Karpas-422 (cell line): Measurements from ENCODE around the gene PRXL2C. TPM values are rescaled to one million over a fixed set of nuclear protein-coding genes. Genes with fewer than 3 reads are reported as not detected.
"Not testable (repeated sequence)": the region's sequence is repeated elsewhere in the genome, so short reads cannot be mapped to it uniquely, and the experiment has no call there.

ENCODE experiments used
- DNase-seq: peaks from one replicate; pipeline ENCODE4 v3.0.0-alpha.2; 2015
- H2AFZ ChIP-seq: fragments of 200-600 bp; sonication (generic); 2 replicates; pipeline ENCODE4 v1.6.1; 2014; ENCODE audit warnings: antibody characterized with exemption, low read length, mixed read lengths
- H3K27ac ChIP-seq: fragments of 200-600 bp; sonication (generic); 2 replicates; pipeline ENCODE4 v1.5.1; 2014; ENCODE audit warnings: mild to moderate bottlenecking, low read length, moderate library complexity
- H3K27me3 ChIP-seq: fragments of 200-600 bp; sonication (generic); 2 replicates; pipeline ENCODE4 v1.6.1; 2014; ENCODE audit warnings: low read length, mixed read lengths
- H3K36me3 ChIP-seq: fragments of 200-600 bp; sonication (generic); 2 replicates; pipeline ENCODE4 v1.6.1; 2014; ENCODE audit warnings: low read length, mixed read lengths; ENCODE audit not compliant: insufficient read depth
- H3K4me1 ChIP-seq: fragments of 200-600 bp; sonication (generic); 2 replicates; pipeline ENCODE4 v1.6.1; 2014; ENCODE audit warnings: mild to moderate bottlenecking, low read length, mixed read lengths
- H3K4me2 ChIP-seq: fragments of 200-600 bp; sonication (generic); 2 replicates; pipeline ENCODE4 v1.6.1; 2014; ENCODE audit warnings: low read length, low read depth, mild to moderate bottlenecking; ENCODE audit not compliant: poor library complexity, severe bottlenecking
- H3K4me3 ChIP-seq: fragments of 200-600 bp; sonication (generic); 2 replicates; pipeline ENCODE4 v1.5.1; 2014; ENCODE audit warnings: mild to moderate bottlenecking, antibody characterized with exemption, low read length, mixed read lengths
- H3K79me2 ChIP-seq: fragments of 200-600 bp; sonication (generic); 2 replicates; pipeline ENCODE4 v1.6.1; 2014; ENCODE audit warnings: mild to moderate bottlenecking, low read length, mixed read lengths
- H3K9ac ChIP-seq: fragments of 200-600 bp; sonication (generic); 2 replicates; pipeline ENCODE4 v1.6.0; 2014; ENCODE audit warnings: low read length
- H3K9me2 ChIP-seq: fragments of 200-600 bp; sonication (generic), shearing (Covaris generic); replicated peaks from 2 replicates; pipeline ENCODE4 v1.6.0; 2014; ENCODE audit warnings: mild to moderate bottlenecking, low read length, moderate library complexity; ENCODE audit not compliant: insufficient read depth
- H3K9me3 ChIP-seq: fragments of 300-700, 200-600 bp; sonication (generic); 2 replicates; pipeline ENCODE4 v1.6.1; 2014; ENCODE audit warnings: low read length, mixed read lengths
- H4K20me1 ChIP-seq: fragments of 200-600 bp; sonication (generic); 2 replicates; pipeline ENCODE4 v1.6.1; 2014; ENCODE audit warnings: mild to moderate bottlenecking, antibody characterized with exemption, low read length, low read depth; ENCODE audit not compliant: insufficient read depth
- total RNA-seq: library from RNA; depleted of rRNA; stranded (reverse); fragments of >200 nt; shearing (Covaris generic); gene quantifications from 2 replicates; pipeline ENCODE4 v1.2.3, GENCODE V29; 2014; ENCODE audit warnings: low replicate concordance

The PRXL2C gene
- total RNA-seq, 1 experiment from 2014 or later: 1.9 TPM

GRCh38 chr9:96638606-96639364 lies 16.3 kb downstream of the PRXL2C start:
- H3K9me2 ChIP-seq: no peaks in the 10 kb centered on the region
- no peaks in the 10 kb centered on the region for H3K27me3 ChIP-seq
- H3K4me3 ChIP-seq: no peak overlapping the region
- no peak overlapping the region for H3K4me2 ChIP-seq
- no peaks in the 10 kb centered on the region for H3K79me2 ChIP-seq
- H3K4me1 ChIP-seq: no peaks in the 10 kb centered on the region
- H3K9me3 ChIP-seq: no peaks in the 10 kb centered on the region
- no peak overlapping the region for H3K9ac ChIP-seq
- H2AFZ ChIP-seq: 0 out of 2 replicates have a peak overlapping the region, but pooled peaks have one; percentile 7
- no peaks in the 10 kb centered on the region for H4K20me1 ChIP-seq
- no peak overlapping the region for H3K27ac ChIP-seq
- H3K36me3 ChIP-seq: no peaks in the 10 kb centered on the region
- DNase-seq: no peak

- Histone ChIP-seq H3K27me3 (no peaks in the 10 kb centered on the region), H3K27ac (no peak overlapping the region)
These were observed 18.7 kb downstream of the PRXL2C start for GRCh38 chr9:96636368-96636767.

GRCh38 chr9:96633579-96633978 lies 21.5 kb downstream of the PRXL2C start:
- H3K9ac ChIP-seq, H3K4me3 ChIP-seq, H2AFZ ChIP-seq, H3K27me3 ChIP-seq, H3K36me3 ChIP-seq, H3K4me2 ChIP-seq, H3K79me2 ChIP-seq, H4K20me1 ChIP-seq, DNase-seq, H3K9me2 ChIP-seq, H3K9me3 ChIP-seq, H3K27ac ChIP-seq: not testable (repeated sequence)
- H3K4me1 ChIP-seq: peaks cover 12% of the 10 kb centered on the region

More at GRCh38 chr9:96636368-96636767, 18.7 kb downstream of the PRXL2C start:
- H4K20me1 ChIP-seq: no peaks in the 10 kb centered on the region
- no peaks in the 10 kb centered on the region for H3K9me2 ChIP-seq
- H2AFZ ChIP-seq: no peak overlapping the region
- H3K79me2 ChIP-seq: no peaks in the 10 kb centered on the region
- H3K9ac ChIP-seq: no peak overlapping the region
- H3K4me2 ChIP-seq: no peak overlapping the region
- H3K36me3 ChIP-seq: no peaks in the 10 kb centered on the region
- DNase-seq: no peak
- no peaks in the 10 kb centered on the region for H3K9me3 ChIP-seq
- H3K4me3 ChIP-seq: no peak overlapping the region
- no peaks in the 10 kb centered on the region for H3K4me1 ChIP-seq

GRCh38 chr9:96626912-96627311 lies 28.2 kb downstream of the PRXL2C start:
- Histone ChIP-seq H3K27ac (no peak overlapping the region), H3K4me1 (peaks cover 12% of the 10 kb centered on the region), H3K79me2 (no peaks in the 10 kb centered on the region), H3K4me3 (no peak overlapping the region), H4K20me1 (no peaks in the 10 kb centered on the region), H3K27me3 (no peaks in the 10 kb centered on the region), H3K9me3 (no peaks in the 10 kb centered on the region), H3K36me3 (no peaks in the 10 kb centered on the region), H3K4me2 (no peak overlapping the region), H3K9ac (no peak overlapping the region), H3K9me2 (no peaks in the 10 kb centered on the region), H2AFZ (no peak overlapping the region)
- DNase-seq: no peak

- no peak for DNase-seq
- H3K4me3 ChIP-seq: no peak overlapping the region
- no peaks in the 10 kb centered on the region for H3K9me2 ChIP-seq
- H2AFZ ChIP-seq: no peak overlapping the region
- no peak overlapping the region for H3K27ac ChIP-seq
- H3K4me2 ChIP-seq: no peak overlapping the region
- H3K79me2 ChIP-seq: no peaks in the 10 kb centered on the region
- no peaks in the 10 kb centered on the region for H3K9me3 ChIP-seq
- H3K4me1 ChIP-seq: no peaks in the 10 kb centered on the region
- no peak overlapping the region for H3K9ac ChIP-seq
- H3K36me3 ChIP-seq: no peaks in the 10 kb centered on the region
- H3K27me3 ChIP-seq: no peaks in the 10 kb centered on the region
- H4K20me1 ChIP-seq: no peaks in the 10 kb centered on the region
These were observed 33.5 kb downstream of the PRXL2C start for GRCh38 chr9:96621618-96622017.

GRCh38 chr9:96620832-96621269 lies 34.3 kb downstream of the PRXL2C start:
- Histone ChIP-seq H3K9ac (no peak overlapping the region), H3K36me3 (no peaks in the 10 kb centered on the region), H3K9me2 (no peaks in the 10 kb centered on the region), H3K27me3 (no peaks in the 10 kb centered on the region), H3K27ac (no peak overlapping the region), H2AFZ (no peak overlapping the region), H3K4me2 (no peak overlapping the region), H3K4me1 (no peaks in the 10 kb centered on the region), H3K79me2 (no peaks in the 10 kb centered on the region), H3K9me3 (no peaks in the 10 kb centered on the region), H3K4me3 (no peak overlapping the region), H4K20me1 (no peaks in the 10 kb centered on the region)
- DNase-seq: no peak

DNA sequence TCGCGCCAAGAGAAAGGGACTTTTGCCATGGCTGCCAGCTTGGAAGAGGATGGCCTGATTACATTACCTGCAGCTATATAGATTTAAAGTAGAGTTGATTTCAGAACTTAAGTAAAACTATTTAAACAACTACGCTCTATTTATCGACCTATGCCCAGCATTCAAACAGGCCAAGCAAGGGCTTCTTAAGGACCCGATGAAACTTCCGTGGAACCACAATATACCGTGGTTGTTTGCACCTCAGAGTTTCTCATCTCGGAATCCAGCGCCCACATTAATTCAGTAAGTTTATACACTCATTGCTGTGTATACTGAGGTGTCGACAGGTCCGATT lies 35.0 kb downstream of the PRXL2C start:
- H3K9me2 ChIP-seq: no peaks in the 10 kb centered on the region
- no peak overlapping the region for H2AFZ ChIP-seq
- no peak overlapping the region for H3K4me2 ChIP-seq
- no peaks in the 10 kb centered on the region for H3K36me3 ChIP-seq
- DNase-seq: no peak
- no peak overlapping the region for H3K9ac ChIP-seq
- H4K20me1 ChIP-seq: no peaks in the 10 kb centered on the region
- H3K27me3 ChIP-seq: no peaks in the 10 kb centered on the region
- H3K9me3 ChIP-seq: no peaks in the 10 kb centered on the region
- no peaks in the 10 kb centered on the region for H3K79me2 ChIP-seq
- no peak overlapping the region for H3K4me3 ChIP-seq
- no peak overlapping the region for H3K27ac ChIP-seq
- H3K4me1 ChIP-seq: no peaks in the 10 kb centered on the region

DNA sequence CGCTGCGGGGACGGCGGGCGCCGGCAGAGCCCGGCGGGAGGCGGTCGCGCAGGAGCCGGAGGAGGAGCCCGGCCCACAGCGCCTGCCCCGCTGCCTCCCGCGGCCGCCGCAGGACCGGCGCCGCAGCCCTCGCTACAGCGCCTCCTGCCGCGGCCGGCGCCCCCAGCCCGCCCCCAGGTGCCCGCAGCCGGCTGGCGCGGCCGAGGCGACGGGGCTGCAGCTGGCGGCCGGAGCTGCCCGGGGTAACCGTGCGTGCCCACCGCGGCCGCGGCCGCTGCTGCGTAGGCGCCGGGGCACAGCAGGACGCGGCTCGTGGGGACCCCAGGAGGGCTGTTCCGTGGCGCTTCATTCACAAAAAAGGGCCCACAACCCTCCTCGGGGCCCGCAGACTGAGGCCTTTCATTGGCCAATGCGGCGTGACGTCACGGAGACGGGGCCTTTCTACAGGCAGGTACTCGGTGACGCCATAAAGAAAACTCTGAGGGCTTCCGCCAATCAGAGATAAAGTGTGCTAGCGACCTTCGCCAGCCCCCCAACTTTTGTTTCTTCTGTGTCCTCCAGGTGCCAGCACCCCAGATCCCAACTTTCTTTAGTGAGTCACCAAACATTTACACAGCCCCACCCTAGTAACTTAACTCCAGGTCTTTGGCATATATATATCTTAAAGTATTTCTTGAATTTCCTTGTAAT lies 35.5 kb downstream of the PRXL2C start, which contains the start of gene CDC14B:
TSS of gene CDC14B (minus strand) at position 353 of the 690 bp plus-strand sequence. CDS start 465 bp downstream, outside the sequence.
- Histone ChIP-seq H3K4me2 (no peak within 1 kb of the TSS), H3K27ac (no peak within 1 kb of the TSS), H3K9ac (no peak within 1 kb of the TSS), H2AFZ (no peak within 1 kb of the TSS), H3K4me3 (no peak within 1 kb of the TSS), H3K36me3 (no peaks in the 10 kb centered on the region), H3K9me2 (no peaks in the 10 kb centered on the region), H3K79me2 (no peaks in the 10 kb centered on the region), H3K4me1 (no peaks in the 10 kb centered on the region), H4K20me1 (no peaks in the 10 kb centered on the region), H3K27me3 (no peaks in the 10 kb centered on the region), H3K9me3 (no peaks in the 10 kb centered on the region)
- no peak for DNase-seq
